K562 (cell line): Measurements from ENCODE around the gene MYH11. TPM values are rescaled to one million over a fixed set of nuclear protein-coding genes. Genes with fewer than 3 reads are reported as not detected.
A peak's percentile ranks its signal among the peaks of the same experiment; 100 is the strongest.
"Not testable (repeated sequence)": the region's sequence is repeated elsewhere in the genome, so short reads cannot be mapped to it uniquely, and the experiment has no call there.

ENCODE experiments used
- ATAC-seq: fragments of 200-7000 bp; cut with Tn5 transposase; 3 replicates; pipeline ENCODE4 v1.9.1; 2020; ENCODE audit warnings: moderate library complexity
- BruUV-seq: library from RNA; stranded (reverse); fragments of 400-500 nt; replicated peaks from 2 replicates; lab custom pipeline; 2021; lab: Mats Ljungman, UMichigan
- CTCF ChIA-PET: fragments of 300-600 bp; formaldehyde crosslinking; extraction: SDS; loops from one replicate; lab custom pipeline; 2021; ENCODE audit warnings: low intra/inter-chr PET ratio; lab: Yijun Ruan, JAX
- POLR2A ChIA-PET: fragments of 300-600, 350-650 bp; sonication (Branson Sonifier 250); formaldehyde crosslinking; extraction: SDS; loops from one replicate; lab custom pipeline; 2021; ENCODE audit warnings: antibody characterized with exemption, inconsistent platforms; lab: Yijun Ruan, JAX
- DNase-seq, 4 experiments: peaks; one replicate each; pipeline versions ENCODE4 v3.0.0 to v3.0.0-alpha.2; 2011 to 2018; ENCODE audit warnings: low spot score in 3 of 4, mixed read lengths in 3 of 4; ENCODE audit errors: extremely low read depth in 1 of 4
- FAIRE-seq: peaks from 2 replicates; lab custom pipeline; 2011; peaks lifted over from hg19 to GRCh38; lab: Jason Lieb, UNC
- H2AFZ ChIP-seq: 2 replicates; pipeline ENCODE4 v1.6.0; 2011; ENCODE audit warnings: low read depth, low read length, control low read depth, inconsistent platforms
- H3K27ac ChIP-seq: fragments of 200-600 bp; 3 replicates; pipeline ENCODE4 v1.8.0; 2011; ENCODE audit warnings: low read depth, mild to moderate bottlenecking, control low read depth, inconsistent platforms, low read length, moderate library complexity, mixed read lengths; ENCODE audit errors: extremely low read depth
- H3K27me3 ChIP-seq, 2 experiments: fragments of 300-600 bp in 1 of 2; 2 replicates in 1 of 2; 3 replicates in 1 of 2; pipeline versions ENCODE4 v1.6.0 to v1.8.0; 2011; ENCODE audit warnings: inconsistent platforms in 2 of 2, low read length in 2 of 2, mild to moderate bottlenecking in 1 of 2, mixed read lengths in 1 of 2, moderate library complexity in 1 of 2; ENCODE audit not compliant: control insufficient read depth in 2 of 2, insufficient read depth in 2 of 2
- H3K36me3 ChIP-seq: fragments of 300-600 bp; 3 replicates; pipeline ENCODE4 v1.8.0; 2011; ENCODE audit warnings: mild to moderate bottlenecking, low read length, inconsistent platforms; ENCODE audit not compliant: control insufficient read depth, insufficient read depth
- H3K4me1 ChIP-seq, 2 experiments: fragments of 200-600 bp in 1 of 2; replicated peaks in 1 of 2; 2 replicates in 1 of 2; 3 replicates in 1 of 2; pipeline versions ENCODE4 v1.5.1 to v1.8.0; 2011; ENCODE audit warnings: inconsistent platforms in 2 of 2, low read length in 2 of 2, mild to moderate bottlenecking in 1 of 2, mixed read lengths in 1 of 2, moderate library complexity in 1 of 2; ENCODE audit not compliant: control insufficient read depth in 2 of 2, insufficient read depth in 2 of 2
- H3K4me2 ChIP-seq: 2 replicates; pipeline ENCODE4 v1.6.1; 2011; ENCODE audit warnings: low read length, control low read depth, inconsistent platforms, mixed read lengths; ENCODE audit not compliant: insufficient read depth
- H3K4me3 ChIP-seq: fragments of 200-600 bp; sonication (generic), shearing (Covaris generic); 2 replicates; pipeline ENCODE4 v1.5.1; 2016; ENCODE audit warnings: control low read depth, inconsistent platforms
- H3K79me2 ChIP-seq: fragments of 200-600 bp; 3 replicates; pipeline ENCODE4 v1.8.0; 2011; ENCODE audit warnings: low read length, inconsistent platforms; ENCODE audit not compliant: control insufficient read depth, insufficient read depth
- H3K9ac ChIP-seq, 2 experiments: 2 replicates each; pipeline versions ENCODE4 v1.6.0 to v1.6.1; 2011; ENCODE audit warnings: low read depth in 2 of 2, low read length in 2 of 2, control low read depth in 1 of 2, inconsistent platforms in 1 of 2, mild to moderate bottlenecking in 1 of 2, mixed read lengths in 1 of 2; ENCODE audit not compliant: insufficient read depth in 1 of 2
- H3K9me1 ChIP-seq: one replicate; pipeline ENCODE4 v1.6.0; 2011; ENCODE audit warnings: inconsistent platforms, mild to moderate bottlenecking, low read length, moderate library complexity; ENCODE audit not compliant: control insufficient read depth, insufficient read depth
- H3K9me3 ChIP-seq: replicated peaks from 2 replicates; pipeline ENCODE4 v1.5.1; 2011; ENCODE audit warnings: low read depth, low read length, inconsistent platforms; ENCODE audit not compliant: control insufficient read depth, insufficient read depth
- H4K20me1 ChIP-seq: replicated peaks from 2 replicates; pipeline ENCODE4 v1.6.1; 2011; ENCODE audit warnings: low read length, inconsistent platforms, mixed read lengths; ENCODE audit not compliant: control insufficient read depth, insufficient read depth
- ATF3 ChIP-seq, 2 experiments: fragments of 450-650 bp in 1 of 2; sonication (generic) in 1 of 2; formaldehyde crosslinking in 1 of 2; IDR thresholded peaks in 1 of 2; conservative IDR thresholded peaks in 1 of 2; 2 replicates each; pipeline versions ENCODE4 v1.6.1 to v1.8.1; 2016 to 2023; ENCODE audit warnings: mild to moderate bottlenecking in 2 of 2, moderate library complexity in 2 of 2, inconsistent platforms in 1 of 2, missing genetic modification reagents in 1 of 2
- BCOR ChIP-seq: fragments of 450-650 bp; IDR thresholded peaks from 2 replicates; pipeline ENCODE4 v1.6.1; 2016
- NCOA1 ChIP-seq: fragments of 450-650 bp; IDR thresholded peaks from 2 replicates; pipeline ENCODE4 v1.6.1; 2016; ENCODE audit warnings: low read depth
- POLR2H ChIP-seq: IDR thresholded peaks from 2 replicates; pipeline ENCODE4 v1.6.1; 2016; ENCODE audit warnings: missing genetic modification characterization, low read depth, mild to moderate bottlenecking, control low read depth, missing compliant biosample characterization, moderate library complexity
- RBM25 ChIP-seq: fragments of 200-400 bp; formaldehyde crosslinking; IDR thresholded peaks from 2 replicates; pipeline ENCODE4 v1.6.1; 2018; ENCODE audit warnings: low read length, low read depth, moderate library complexity; ENCODE audit not compliant: severe bottlenecking
- RBM39 ChIP-seq: fragments of 200-400 bp; formaldehyde crosslinking; optimal IDR thresholded peaks from 2 replicates; pipeline ENCODE3; 2018; ENCODE audit warnings: low read depth, low read length
- ZFP36 ChIP-seq: fragments of 150-350 bp; IDR thresholded peaks from 2 replicates; pipeline ENCODE4 v1.6.1; 2018; ENCODE audit warnings: low read length, low read depth; ENCODE audit not compliant: partially characterized antibody
- WGBS: fragments of 100-300 bp; shearing (Covaris generic); methylation state at CpG from one replicate; pipeline ENCODE4 v1.1.6; 2016; ENCODE audit warnings: low coverage, mixed read lengths; ENCODE audit not compliant: insufficient coverage; ENCODE audit errors: missing lambda C conversion rate; 5-methylcytosine and 5-hydroxymethylcytosine counted together
- in situ Hi-C: fragments of 300-500 bp; cut with MboI; formaldehyde crosslinking; loops from 4 replicates; pipeline ENCODE4 v1.15.0; 2018; ENCODE audit warnings: inconsistent platforms, mixed read lengths
- intact Hi-C: fragments of 100-400 bp; cut with micrococcal nuclease; formaldehyde crosslinking; loops from 2 replicates; pipeline ENCODE4 v1.14.2; 2022
- polyA plus RNA-seq, 8 experiments: library from polyadenylated mRNA; depleted of rRNA in 4 of 8; stranded (reverse) in 5 of 8; unstranded in 3 of 8; fragments of >200 nt; fragmentation: Nextera tagmentation in 2 of 8; fragmentation: Illumina TruSeq in 1 of 8; extraction: Ambion mirVana in 2 of 8; extraction: Trizol in 1 of 8; gene quantifications; 2 replicates each; pipeline versions ENCODE4 v1.2.1 to v1.2.3, GENCODE V29; 2011 to 2014; ENCODE audit warnings: inconsistent platforms in 1 of 8, missing spikeins in 1 of 8
- total RNA-seq, 7 experiments: library from RNA; depleted of rRNA in 6 of 7; stranded (reverse); fragments of >200 nt in 6 of 7; fragmentation: Illumina TruSeq in 2 of 7; extraction: Trizol in 2 of 7; gene quantifications; 2 replicates each; pipeline versions ENCODE4 v1.2.1 to v1.2.3, GENCODE V29; 2011 to 2021; ENCODE audit warnings: low replicate concordance in 1 of 7

MYH11 gene
- total and polyA plus RNA-seq, 9 of the 15 experiments (the other 6 are each of a cell fraction or from before 2014, with no cell fraction given), result 0.05 to 0.47 (median 0.08) TPM; not detected in 5

GRCh38 chr16:15655561-15655960, 201.3 kb downstream of the MYH11 start:
- H3K9me1 ChIP-seq, CTCF ChIA-PET, BruUV-seq, H3K27ac ChIP-seq, POLR2A ChIA-PET, FAIRE-seq, H2AFZ ChIP-seq, H3K9me3 ChIP-seq, H3K4me3 ChIP-seq, H3K4me2 ChIP-seq, H3K9ac ChIP-seq, DNase-seq, intact Hi-C loops, H3K27me3 ChIP-seq, in situ Hi-C loops, ATAC-seq: not testable (repeated sequence)
- Histone ChIP-seq H3K79me2 (peaks cover 83% of the 10 kb centered on the region), H3K4me1 (peaks cover 13 to 17% of the 10 kb centered on the region in 2 experiments; a peak in 4 of 5 replicates), H3K36me3 (peaks cover 24% of the 10 kb centered on the region; the same call in 2 of the 3 replicates), H4K20me1 (peaks cover 10% of the 10 kb centered on the region)
- 100% methylated on average over 2 of the region's 6 CpGs for WGBS
- TF ChIP-seq BCOR, result 0 out of 2 replicates have a peak, but pooled peaks have one; percentile 17
- TF ChIP-seq, all 486 proteins: peak for 1; not testable (repeated sequence) for 485

- TF ChIP-seq RBM25 (peak; percentile 74), ZFP36 (peak; percentile 24), RBM39 (no peak), NCOA1 (no peak), ATF3 (IDR thresholded peaks at IDR 0.05) (no peak), ATF3 (CRISPR knock-in tag; conservative IDR thresholded peaks at IDR 0.05) (no peak), POLR2H (no peak), BCOR (peak; percentile 78)
- H3K4me2 ChIP-seq, result no peak overlapping the region
- intact Hi-C loops, result no loop called here
- H3K9ac ChIP-seq, result no peak overlapping the region
- BruUV-seq, result no TSS peak
- DNase-seq (no peak), ATAC-seq (no peak), FAIRE-seq (no peak)
- peaks cover 79% of the 10 kb centered on the region for H3K79me2 ChIP-seq
- no peak overlapping the region for H2AFZ ChIP-seq
- CTCF ChIA-PET, result no interaction called here
- H3K36me3 ChIP-seq, result peaks cover 24% of the 10 kb centered on the region; the same call in 2 of the 3 replicates
- H3K27me3 ChIP-seq, result no peaks in the 10 kb centered on the region
- peaks cover 9 to 16% of the 10 kb centered on the region in 2 experiments; a peak in 3 of 5 replicates for H3K4me1 ChIP-seq
- H3K4me3 ChIP-seq, result no peak overlapping the region
- no peaks in the 10 kb centered on the region for H3K9me1 ChIP-seq
- WGBS, result 88% methylated on average over 1 of the region's 2 CpGs
- H3K27ac ChIP-seq, result no peak overlapping the region
- POLR2A ChIA-PET, result no interaction called here
- in situ Hi-C loops, result no loop called here
- no peaks in the 10 kb centered on the region for H3K9me3 ChIP-seq
- peaks cover 9% of the 10 kb centered on the region for H4K20me1 ChIP-seq
Measured at GRCh38 chr16:15654591-15654990, 202.2 kb downstream of the MYH11 start.
